ENCODE results near the gene COL27A1.

The COL27A1 gene

DNA sequence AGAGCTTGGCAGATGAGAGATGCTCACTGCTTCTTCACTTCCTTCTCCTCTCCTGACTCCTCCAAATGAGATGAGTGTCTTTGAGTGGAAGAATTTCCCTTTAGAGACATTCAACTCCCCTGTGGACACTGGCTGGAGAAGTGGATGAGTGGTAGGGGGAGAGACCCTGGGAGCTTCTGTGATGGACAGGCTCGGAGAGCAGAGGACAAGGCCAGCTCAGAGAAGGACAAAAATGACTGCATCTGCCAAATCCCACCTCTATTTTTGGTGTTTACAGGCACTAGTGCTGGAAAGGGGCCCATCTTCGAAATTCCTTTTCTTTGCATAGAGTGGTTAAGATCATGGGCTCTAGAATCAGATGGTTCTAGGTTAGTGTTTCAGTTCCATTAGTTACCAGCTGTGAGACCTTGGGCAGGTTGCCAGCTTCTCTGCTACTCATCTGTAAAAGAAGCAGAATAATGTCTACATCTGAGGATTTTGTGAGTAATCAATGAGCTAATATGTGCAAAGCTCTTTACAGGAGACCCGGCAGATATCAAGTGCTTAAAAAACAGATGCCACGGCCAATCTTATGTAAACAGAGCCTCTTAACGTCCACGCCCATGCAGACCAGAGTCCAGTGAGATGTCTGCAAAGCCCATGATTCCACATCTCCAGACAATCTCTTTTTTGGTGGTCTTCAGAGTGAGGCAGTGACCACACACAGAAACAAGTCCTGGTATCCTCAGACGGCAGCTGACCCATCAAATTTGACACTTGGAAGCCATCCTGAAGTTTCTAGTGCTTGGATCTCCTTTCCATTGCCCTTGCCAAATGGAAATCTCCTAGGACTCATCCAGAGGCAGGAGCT, 13.6 kb upstream of the COL27A1 start:
- in situ Hi-C loops (cut with MboI; ENCODE audit: low sequenced_read_pairs) = no loop called here

DNA sequence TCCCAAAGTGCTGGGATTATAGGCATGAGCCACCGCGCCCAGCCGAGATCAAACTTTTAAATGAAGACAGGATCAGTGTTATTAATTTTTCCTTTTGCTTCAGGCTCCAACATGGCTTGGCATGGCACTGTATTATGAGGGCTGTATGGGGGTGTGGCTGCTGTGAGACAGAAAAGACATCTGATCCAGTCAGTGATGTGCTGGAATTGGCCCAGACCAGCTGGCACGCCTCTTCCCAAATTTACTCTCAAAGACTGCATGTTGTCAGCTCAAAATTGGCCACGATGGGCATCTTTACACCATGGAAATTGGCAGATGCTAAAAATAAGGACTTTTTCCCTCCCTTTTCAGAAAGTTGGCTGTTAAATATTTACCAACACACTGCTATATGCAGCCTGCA, 12.1 kb upstream of the COL27A1 start:
- in situ Hi-C loops (cut with MboI; ENCODE audit: low sequenced_read_pairs) = no loop called here

DNA sequence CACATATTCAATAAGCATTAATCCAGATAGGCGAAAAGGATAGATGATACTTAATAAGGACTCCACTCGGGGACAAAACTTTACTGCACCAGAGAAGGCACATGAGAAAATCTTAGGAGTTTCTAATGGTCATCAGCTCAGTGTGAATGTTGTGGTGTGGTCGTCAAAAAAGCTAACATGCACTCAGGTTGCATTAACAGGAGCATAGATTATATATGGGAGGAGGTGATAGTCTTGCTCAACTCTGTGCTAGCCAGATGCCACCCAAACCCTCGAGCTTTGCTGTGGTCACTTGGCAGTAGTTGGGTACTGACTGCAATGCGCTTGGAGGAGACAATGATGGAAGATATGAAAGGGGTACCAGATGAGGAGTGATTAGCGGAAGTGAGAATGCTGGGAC, 8.6 kb upstream of the COL27A1 start:
- in situ Hi-C loops (cut with MboI; ENCODE audit: low sequenced_read_pairs) = no loop called here

DNA sequence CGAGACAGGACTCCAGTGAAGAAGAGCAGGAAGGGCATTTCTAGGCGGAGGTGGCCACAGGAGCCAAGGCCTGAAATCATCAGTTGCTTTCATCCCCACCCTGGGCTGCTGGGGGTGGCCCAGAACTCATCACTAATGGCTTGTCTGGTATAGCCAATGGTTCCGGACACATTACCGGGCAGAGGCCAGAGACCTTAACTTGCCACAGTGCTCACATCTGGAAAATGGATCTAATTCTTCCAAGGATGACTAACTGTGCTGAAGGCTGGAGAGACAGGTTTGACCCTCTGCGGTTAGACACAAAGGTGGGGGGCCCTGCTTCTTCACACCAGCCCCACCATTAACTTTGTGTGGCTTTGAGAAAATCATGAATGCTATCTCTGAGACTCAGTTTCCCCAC, 6.2 kb upstream of the COL27A1 start:
- in situ Hi-C loops (cut with MboI; ENCODE audit: low sequenced_read_pairs) = no loop called here

DNA sequence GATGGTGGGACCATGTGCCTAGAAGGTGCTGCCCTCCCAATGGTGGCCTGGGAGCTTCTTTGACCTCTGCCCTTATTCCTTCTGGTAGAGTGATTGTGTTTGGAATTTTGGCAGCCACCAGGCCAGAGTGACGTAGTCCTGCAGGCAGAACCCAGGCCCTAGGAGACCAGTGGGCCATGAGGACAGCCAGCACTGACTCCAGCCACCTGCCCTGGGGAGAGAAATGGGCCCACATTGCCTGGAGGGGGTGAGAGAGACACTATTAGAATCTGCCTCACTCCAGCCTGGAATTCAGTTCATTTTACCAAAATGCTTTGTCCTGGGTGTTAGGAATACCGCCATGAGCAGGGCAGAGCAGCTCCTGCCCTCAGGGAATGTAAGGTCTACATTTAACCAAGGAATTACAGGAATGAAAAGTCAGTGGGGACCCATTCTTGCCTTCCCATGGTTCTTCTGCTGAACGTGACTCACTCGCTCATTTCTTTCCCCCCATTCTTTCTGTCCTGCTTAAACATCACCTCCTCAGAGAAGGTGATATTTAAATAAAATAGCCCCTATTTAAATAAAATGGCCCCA, 5.5 kb upstream of the COL27A1 start:
- in situ Hi-C loops (cut with MboI; ENCODE audit: low sequenced_read_pairs) = no loop called here

DNA sequence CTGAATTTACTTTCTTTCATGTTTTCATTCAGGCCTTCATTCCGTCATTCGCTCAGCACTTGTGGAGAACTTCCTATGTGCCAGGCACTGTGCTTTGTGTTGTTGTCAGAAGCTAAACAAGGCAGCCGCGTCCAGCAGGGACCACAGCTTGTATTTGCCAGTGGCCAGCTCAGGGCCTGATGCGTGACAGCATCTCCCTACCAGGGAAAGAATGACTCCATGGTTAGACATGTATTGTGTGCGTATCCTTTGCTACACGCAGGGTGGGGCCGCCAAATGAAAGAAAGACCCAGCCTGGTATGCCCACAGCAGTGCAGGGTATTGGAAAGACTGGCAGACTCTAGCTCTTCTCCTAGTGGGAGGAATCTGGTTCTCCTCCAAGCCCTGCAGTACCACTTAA, 4.7 kb upstream of the COL27A1 start:
- in situ Hi-C loops (cut with MboI; ENCODE audit: low sequenced_read_pairs) = no loop called here

DNA sequence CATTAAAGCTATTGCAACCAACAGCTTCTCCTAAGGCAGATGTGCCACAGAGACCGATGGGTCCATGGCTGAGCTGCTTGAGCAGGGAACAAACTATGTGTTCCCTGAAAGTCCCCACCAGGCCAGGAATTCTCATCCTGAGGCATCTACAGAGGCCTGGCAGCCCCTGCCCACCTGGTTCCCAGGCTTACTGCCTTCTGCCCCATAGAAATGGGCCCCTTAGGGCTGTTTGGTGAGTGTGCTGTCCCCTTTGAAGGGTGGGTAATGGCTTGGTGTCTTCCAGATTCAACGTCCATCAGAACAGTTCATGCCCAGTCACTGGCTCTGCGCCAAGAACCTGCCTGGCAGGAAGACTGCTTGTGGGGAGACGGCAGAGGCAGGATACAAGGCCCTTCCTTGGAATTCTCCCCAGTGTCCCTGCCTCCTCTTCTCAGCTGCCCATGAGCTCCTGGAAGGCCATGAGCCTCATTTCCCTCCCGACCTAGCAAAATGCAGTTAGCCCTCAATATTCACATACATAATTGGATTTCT, 3.8 kb upstream of the COL27A1 start:
- in situ Hi-C loops (cut with MboI; ENCODE audit: low sequenced_read_pairs) = no loop called here

DNA sequence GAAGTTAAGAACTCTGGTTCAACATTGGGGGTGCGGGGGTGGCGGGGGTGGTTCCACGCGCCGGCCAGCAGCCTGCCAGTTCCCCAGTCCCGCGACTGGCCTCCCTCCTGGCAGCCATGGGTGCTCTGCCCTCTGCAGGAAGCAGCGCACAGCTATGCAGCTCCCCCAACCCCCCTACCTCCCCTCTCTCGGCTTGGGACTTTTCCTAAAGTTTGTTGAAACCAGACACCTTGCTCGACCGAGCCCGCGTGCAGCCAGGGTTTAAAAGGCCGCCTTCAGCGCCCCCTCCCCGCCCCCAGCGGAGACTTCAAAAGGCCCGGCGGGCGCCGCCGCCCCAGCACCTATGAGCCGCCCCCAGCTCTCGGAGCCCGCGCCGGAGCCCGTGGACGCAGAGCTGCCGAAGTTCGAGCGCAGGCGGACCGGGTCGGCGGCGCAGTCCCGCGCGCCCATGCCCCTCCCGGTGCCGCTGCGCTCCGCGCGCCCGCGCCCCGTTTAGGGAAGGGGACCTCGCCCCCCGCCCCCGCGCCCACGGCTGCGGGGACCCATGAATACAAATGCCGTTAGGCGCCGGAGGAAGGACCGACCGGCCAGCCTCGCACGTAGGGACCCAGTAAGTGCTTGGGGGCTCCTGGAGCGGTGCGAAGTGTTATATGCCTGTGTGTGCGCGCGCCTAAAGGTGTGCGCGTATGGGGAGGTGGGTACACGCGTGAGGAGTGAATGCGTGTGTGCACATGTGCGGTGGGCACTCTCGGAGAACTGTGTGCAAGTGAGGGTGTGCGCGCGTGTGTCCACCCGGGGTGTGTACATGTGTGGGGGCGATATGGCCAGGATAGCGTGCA, 1.4 kb upstream of the COL27A1 start:
- in situ Hi-C loops (cut with MboI; ENCODE audit: low sequenced_read_pairs) = no loop called here

DNA sequence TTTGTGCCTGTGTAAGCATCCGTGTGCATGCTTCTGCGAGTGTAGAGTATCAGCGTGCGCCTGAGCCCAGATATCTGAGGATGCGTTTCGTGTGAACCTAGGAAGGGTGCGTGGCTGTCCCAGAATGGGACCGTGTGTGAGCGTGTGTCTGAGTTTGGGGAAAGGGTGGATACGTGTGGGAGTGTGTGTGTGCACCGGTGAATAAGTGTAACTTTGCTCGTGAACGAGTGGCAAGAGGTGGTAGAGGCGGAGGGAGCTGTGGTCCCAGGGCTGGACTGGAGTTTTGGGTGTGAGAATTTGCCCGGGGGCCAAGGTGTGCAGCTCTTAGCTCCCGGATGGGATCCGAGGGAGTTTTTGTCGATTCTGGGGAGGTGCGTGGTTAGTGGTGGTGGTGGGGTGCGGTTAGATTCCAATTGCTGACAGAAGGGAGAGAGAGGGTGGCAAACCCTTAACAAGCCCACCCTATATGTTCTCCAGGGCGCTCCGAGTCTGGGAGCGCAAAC, 686 bp upstream of the COL27A1 start:
- in situ Hi-C loops (cut with MboI; ENCODE audit: low sequenced_read_pairs) = no loop called here

DNA sequence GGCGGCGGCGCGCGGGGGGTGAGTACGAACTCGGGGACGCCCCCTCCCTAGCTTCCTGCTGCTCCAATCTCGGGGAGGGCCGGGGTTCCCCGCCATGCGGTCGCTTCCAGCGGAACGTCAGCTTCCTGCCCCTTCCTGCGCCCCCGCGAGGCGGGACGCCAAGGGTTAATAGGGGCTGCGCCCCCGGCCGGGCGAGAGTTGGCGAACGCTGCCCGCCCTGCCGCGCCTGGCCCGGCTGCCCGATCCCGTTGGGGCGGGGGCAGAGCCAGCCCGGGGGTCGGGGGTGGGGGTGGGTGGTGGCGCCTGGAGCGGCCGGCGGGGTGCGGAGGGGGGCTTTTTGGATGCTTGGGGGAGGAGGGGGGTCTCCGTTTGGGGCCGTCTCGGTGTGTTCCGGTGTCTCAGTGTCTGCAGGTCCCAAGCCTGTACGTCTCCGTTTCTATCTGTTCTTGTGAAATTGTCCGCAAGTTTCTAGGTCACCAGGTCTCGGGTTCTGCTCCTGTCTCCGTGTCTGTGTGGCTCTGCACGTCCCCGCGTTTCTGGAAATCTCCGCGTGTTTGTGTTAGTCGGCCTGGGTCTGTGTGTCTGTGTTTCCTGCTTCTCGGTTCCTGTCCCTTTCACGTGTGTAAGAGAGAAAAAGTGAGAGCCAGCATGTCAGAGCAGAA, 789 bp downstream of the COL27A1 start:
- in situ Hi-C loops (cut with MboI; ENCODE audit: low sequenced_read_pairs) = no loop called here

DNA sequence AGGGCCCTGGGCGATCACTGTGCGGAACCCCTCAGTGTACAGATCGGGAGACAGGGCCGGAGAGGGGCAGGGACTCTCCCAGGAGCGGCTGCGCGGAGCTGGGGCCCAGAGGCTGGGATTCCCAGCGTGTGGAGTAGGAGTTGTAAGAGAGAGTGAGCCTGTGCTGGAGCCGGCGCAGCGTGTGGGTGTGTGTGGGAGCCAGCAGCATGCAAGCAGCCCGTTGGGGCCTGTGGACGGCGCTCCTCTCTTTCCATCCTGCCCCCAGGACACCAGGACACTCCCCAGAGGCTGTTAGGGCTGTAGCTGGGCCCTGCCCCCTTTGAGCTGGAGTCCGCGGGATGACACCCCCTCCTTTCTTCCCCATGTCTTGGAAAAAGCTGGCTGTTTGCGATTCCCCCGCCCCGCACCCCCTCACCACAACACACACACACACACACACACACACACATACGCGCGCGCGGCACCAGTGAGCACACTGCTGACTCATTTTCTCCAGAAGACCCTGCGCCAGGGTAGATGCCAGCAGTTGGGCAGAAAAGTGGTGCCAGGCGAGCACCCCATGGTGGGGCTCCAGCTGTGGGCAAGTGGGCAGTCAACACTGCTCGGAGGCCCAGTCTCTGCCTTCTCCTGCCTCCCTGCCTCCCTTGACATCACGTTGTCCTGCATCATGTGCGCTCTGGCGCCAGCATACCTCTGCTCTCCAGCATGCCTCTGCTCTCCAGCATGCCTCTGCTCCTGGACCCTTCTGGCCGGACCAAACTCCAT, 1.5 kb downstream of the COL27A1 start:
- in situ Hi-C loops (cut with MboI; ENCODE audit: low sequenced_read_pairs) = no loop called here

DNA sequence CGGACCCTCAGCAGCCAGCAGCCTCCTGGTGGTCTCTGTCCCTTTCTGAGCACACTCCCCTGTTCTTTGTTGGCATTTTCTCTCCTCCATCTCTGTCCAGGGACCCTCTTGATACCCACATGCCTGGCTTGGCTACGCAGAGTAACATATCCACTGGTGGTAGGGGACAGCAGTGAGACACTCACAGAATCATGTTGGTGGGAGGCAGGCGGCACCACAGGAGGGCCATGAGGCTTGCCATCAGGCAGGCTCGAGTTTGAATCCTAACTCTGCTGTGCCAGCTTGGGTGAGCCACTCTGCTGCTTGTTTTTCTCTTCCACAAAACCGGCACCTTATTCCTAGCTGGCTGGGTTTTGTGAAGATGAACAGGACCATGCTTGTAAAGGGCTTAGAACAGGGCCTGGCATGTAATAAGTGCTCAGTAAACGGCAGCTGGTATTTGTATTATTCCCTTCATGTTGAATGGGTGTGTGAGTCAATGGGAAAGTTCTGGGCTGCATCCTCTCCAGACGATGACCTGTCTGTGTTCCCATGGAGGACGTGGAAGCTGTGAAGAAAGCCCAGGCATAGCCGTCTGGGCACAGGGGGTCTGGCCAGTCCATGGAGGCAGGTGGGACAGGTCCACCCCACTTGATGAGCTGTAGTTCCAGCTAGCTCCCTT, 2.3 kb downstream of the COL27A1 start:
- in situ Hi-C loops (cut with MboI; ENCODE audit: low sequenced_read_pairs) = no loop called here

DNA sequence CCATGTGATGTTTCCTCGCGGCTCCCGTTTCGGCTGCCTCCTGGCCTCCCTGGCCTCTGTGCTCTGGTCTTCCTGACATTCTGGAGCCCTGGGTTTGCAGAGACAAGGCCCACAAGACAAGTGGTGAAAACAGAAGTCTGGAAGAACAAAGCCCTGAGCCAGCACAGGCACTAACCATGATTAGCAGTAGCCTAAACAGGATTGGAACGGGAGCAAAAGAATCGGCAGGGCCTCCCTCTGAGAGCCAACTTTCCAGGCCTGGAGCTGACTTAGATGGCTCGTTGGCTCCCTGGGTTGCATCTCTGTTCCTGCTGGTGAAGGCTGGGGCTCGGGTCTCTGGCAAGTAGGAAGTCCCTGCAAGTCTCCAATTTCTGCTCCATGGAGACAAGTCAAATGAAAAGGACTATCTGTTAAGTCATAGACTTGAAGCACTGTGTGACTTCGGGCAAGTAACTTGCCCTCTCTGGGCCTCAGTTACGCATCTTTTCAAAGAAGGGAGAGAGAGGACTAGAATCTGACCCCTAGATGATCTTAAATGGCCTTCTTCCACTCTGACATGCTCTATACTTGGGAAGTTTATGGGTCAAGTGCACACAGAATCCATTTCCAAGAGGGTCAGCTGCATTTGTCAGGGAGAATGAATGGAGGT, 3.3 kb downstream of the COL27A1 start:
- in situ Hi-C loops (cut with MboI; ENCODE audit: low sequenced_read_pairs) = no loop called here

DNA sequence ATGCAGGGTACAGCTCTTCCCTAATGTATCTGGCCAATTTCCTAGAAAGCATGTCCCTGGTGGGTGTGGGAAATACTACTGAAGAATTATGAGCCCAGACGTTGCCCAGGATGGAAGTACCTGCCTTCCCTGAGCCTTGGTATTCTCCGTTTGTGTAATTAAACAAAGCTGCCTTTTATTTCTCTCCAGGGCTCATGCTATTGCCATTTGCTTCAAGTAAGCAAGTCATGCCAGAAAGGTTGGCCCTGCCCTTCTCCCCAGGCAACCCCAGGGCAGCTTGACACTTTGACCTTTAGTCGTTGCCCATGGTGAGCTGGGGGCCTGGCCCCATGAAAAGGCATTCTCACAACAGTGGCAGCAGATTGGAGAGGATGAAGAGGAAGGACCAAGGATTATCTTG, 4.4 kb downstream of the COL27A1 start:
- in situ Hi-C loops (cut with MboI; ENCODE audit: low sequenced_read_pairs) = no loop called here

DNA sequence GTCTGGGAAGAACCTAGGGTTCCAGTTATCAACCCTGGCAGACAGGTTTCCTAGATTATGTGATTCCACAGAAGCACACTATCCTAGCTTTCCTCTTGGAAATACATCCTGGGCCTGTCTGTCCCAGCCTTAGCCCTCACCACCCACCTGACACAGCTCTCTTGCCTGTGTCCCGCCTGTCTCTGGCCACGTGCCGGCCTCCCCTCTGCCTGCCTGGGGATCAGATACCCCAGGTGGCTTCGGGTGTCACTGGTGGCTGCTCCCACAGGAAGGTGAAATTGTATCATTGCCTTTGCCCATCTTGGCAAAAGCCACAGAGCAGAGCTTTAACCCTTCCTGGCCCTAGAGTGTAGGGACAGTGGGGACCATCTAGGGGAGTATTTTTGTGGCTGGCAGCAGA, 6.2 kb downstream of the COL27A1 start:
- in situ Hi-C loops (cut with MboI; ENCODE audit: low sequenced_read_pairs) = no loop called here

DNA sequence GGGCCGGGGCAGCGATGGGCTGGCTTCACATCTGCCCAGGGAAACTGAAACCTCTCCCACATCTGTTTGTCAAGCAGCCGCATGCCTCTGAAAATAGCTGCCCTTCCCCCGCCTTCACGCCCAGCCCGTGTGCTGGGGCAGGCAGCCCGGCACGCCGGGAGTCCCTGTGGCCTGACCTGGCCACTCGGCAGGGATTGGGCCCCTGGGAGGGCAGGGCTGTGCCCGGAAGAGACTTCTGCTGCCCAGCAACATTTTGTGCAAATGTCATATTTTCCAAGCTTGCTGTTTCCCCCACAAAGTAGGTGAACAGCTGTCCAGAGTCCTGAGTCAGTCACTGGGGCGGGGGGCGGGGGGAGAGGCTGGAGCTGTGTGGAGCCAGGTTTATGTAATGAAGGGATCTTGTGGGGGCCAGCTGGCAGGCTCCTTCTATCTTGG, 8.2 kb downstream of the COL27A1 start:
- in situ Hi-C loops (cut with MboI; ENCODE audit: low sequenced_read_pairs) = no loop called here

DNA sequence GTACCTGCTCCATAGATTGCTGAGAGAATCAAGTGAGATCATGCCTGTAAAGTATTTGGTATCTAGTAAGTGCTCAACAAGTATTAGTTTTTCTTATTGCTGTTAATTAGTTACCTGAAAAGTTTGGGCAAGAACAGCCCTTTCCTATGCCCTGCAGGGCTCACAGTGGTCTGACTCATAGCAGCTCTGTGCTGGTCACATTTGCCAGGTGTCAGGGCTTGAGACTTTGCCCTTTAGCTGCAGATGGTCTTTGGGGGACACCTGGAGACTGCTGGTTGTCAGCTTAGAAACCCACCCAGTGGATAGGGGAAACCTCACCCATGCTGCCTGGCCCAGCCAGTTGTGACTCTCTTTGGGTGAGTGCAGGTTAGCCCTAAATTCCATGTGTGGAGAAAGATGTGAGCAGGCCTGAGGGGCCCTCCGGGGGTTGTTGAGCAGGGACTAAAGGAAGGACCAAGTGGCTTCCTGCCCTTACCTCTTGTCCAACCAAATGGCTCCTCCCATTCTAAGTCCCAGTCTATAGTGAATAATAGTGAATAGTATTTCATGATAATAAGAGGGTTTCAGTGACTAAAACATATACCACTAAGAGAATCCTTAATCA, 9.0 kb downstream of the COL27A1 start:
- in situ Hi-C loops (cut with MboI; ENCODE audit: low sequenced_read_pairs) = no loop called here

DNA sequence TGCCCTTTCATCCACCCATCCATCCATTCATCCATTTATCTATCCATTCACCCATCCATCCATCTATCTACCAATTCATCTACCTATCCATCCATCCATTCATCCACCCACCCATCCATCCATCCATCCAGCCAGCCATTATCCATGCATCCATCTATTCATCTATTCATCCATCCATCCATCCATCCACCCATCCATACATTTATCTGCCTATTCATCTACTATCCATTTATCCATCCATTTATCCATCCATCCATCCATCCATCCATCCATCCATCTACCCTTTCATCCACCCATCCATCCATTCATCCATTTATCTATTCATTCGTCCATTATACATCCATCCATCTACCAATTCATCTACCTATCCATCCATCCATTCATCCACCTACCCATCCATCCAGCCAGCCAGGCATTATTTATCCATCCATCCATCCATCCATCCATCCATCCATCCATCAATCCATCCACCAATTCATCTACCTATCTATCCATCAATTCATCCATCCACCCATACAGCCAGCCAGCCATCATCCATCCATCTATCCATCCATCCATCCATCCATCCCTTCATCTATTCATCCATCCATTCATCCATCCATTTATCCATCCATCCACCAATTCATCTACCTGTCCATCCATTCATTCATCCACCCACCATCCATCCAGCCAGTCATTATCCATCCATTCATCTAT, 10.2 kb downstream of the COL27A1 start:
- in situ Hi-C loops (cut with MboI; ENCODE audit: low sequenced_read_pairs) = no loop called here
